IMR-90 (cell line): ENCODE results near the gene OCEL1. TPM values are rescaled to one million over a fixed set of nuclear protein-coding genes. Genes with fewer than 3 reads are reported as not detected.

Source experiments
- ATAC-seq: fragments of 200-7000 bp; cut with Tn5 transposase; 2 replicates; pipeline ENCODE4 v1.9.1; 2020; ENCODE audit warnings: low read depth, mild to moderate bottlenecking, moderate library complexity
- BruUV-seq: library from RNA; stranded (reverse); fragments of 400-500 nt; replicated peaks from 2 replicates; lab custom pipeline; 2021; lab: Mats Ljungman, UMichigan
- CTCF ChIA-PET: fragments of 300-600 bp; formaldehyde crosslinking; extraction: SDS; loops from one replicate; lab custom pipeline; 2021; ENCODE audit warnings: antibody characterized with exemption; lab: Yijun Ruan, JAX
- POLR2A ChIA-PET: fragments of 300-600 bp; sonication (Branson Sonifier 250); formaldehyde crosslinking; loops from one replicate; lab custom pipeline; 2022; ENCODE audit warnings: antibody characterized with exemption; ENCODE audit not compliant: unreplicated experiment; lab: Charles Lee
- DNase-seq: peaks from one replicate; pipeline ENCODE4 v3.0.0; 2013
- H2AFZ ChIP-seq: replicated peaks from 2 replicates; pipeline ENCODE3; 2013; ENCODE audit warnings: low read length, mild to moderate bottlenecking; ENCODE audit not compliant: poor library complexity
- H2AK5ac ChIP-seq: 2 replicates; pipeline ENCODE4 v1.6.1; 2013; ENCODE audit warnings: low read depth, low read length, inconsistent platforms
- H2AK9ac ChIP-seq: replicated peaks from 2 replicates; pipeline ENCODE3; 2013; ENCODE audit warnings: mild to moderate bottlenecking, low read depth, low read length, moderate library complexity; ENCODE audit not compliant: poor library complexity
- H2BK120ac ChIP-seq: 2 replicates; pipeline ENCODE4 v1.6.1; 2013; ENCODE audit warnings: low read depth, low read length, inconsistent platforms
- H2BK15ac ChIP-seq: 3 replicates; pipeline ENCODE4 v1.6.1; 2013; ENCODE audit warnings: low read depth, low read length, inconsistent platforms
- H2BK20ac ChIP-seq: 2 replicates; pipeline ENCODE4 v1.6.1; 2013; ENCODE audit warnings: low read depth, mild to moderate bottlenecking, inconsistent platforms, low read length, moderate library complexity
- H2BK5ac ChIP-seq: 2 replicates; pipeline ENCODE4 v1.6.1; 2013; ENCODE audit warnings: mild to moderate bottlenecking, low read depth, low read length, inconsistent platforms; ENCODE audit not compliant: poor library complexity, severe bottlenecking
- H3K14ac ChIP-seq: replicated peaks from 2 replicates; pipeline ENCODE4 v1.6.1; 2013; ENCODE audit warnings: low read depth, low read length, inconsistent platforms
- H3K18ac ChIP-seq: 2 replicates; pipeline ENCODE4 v1.6.1; 2013; ENCODE audit warnings: low read depth, low read length, control low read depth
- H3K23ac ChIP-seq: 2 replicates; pipeline ENCODE4 v1.6.1; 2013; ENCODE audit warnings: low read depth, low read length, inconsistent platforms
- H3K27ac ChIP-seq: 2 replicates; pipeline ENCODE4 v1.5.1; 2013; ENCODE audit warnings: mild to moderate bottlenecking, control low read depth, low read length; ENCODE audit not compliant: insufficient read depth
- H3K27me3 ChIP-seq: 2 replicates; pipeline ENCODE4 v1.6.1; 2013; ENCODE audit warnings: low read length; ENCODE audit not compliant: control insufficient read depth, insufficient read depth
- H3K36me3 ChIP-seq: 2 replicates; pipeline ENCODE4 v1.6.1; 2013; ENCODE audit warnings: low read length, mixed read lengths; ENCODE audit not compliant: control insufficient read depth, insufficient read depth
- H3K4ac ChIP-seq: 2 replicates; pipeline ENCODE4 v1.6.1; 2013; ENCODE audit warnings: low read depth, low read length, inconsistent platforms
- H3K4me1 ChIP-seq: 2 replicates; pipeline ENCODE4 v1.6.1; 2013; ENCODE audit warnings: low read length, mixed read lengths; ENCODE audit not compliant: control insufficient read depth, insufficient read depth
- H3K4me2 ChIP-seq: 2 replicates; pipeline ENCODE4 v1.6.1; 2013; ENCODE audit warnings: low read depth, mild to moderate bottlenecking, control low read depth, low read length, moderate library complexity
- H3K4me3 ChIP-seq: 2 replicates; pipeline ENCODE4 v1.5.1; 2013; ENCODE audit warnings: low read depth, mild to moderate bottlenecking, control low read depth, low read length, moderate library complexity; ENCODE audit not compliant: insufficient read depth
- H3K56ac ChIP-seq: 2 replicates; pipeline ENCODE4 v1.6.1; 2013; ENCODE audit warnings: low read length, inconsistent platforms; ENCODE audit not compliant: insufficient read depth; ENCODE audit errors: extremely low read depth
- H3K79me1 ChIP-seq, 2 experiments: 2 replicates each; pipeline ENCODE4 v1.6.1; 2013; ENCODE audit warnings: low read length in 2 of 2, inconsistent platforms in 1 of 2, low read depth in 1 of 2
- H3K9ac ChIP-seq: 2 replicates; pipeline ENCODE4 v1.6.1; 2013; ENCODE audit warnings: low read depth, low read length, control low read depth
- H3K9me1 ChIP-seq: 2 replicates; pipeline ENCODE4 v1.6.1; 2013; ENCODE audit warnings: low read length, inconsistent platforms; ENCODE audit not compliant: insufficient read depth
- H3K9me3 ChIP-seq: 2 replicates; pipeline ENCODE4 v1.6.1; 2013; ENCODE audit warnings: low read length; ENCODE audit not compliant: control insufficient read depth, insufficient read depth
- H4K20me1 ChIP-seq: 2 replicates; pipeline ENCODE4 v1.6.1; 2013; ENCODE audit warnings: low read length, inconsistent platforms; ENCODE audit not compliant: insufficient read depth
- H4K5ac ChIP-seq: 2 replicates; pipeline ENCODE4 v1.6.1; 2013; ENCODE audit warnings: mild to moderate bottlenecking, low read depth, low read length, control low read depth
- H4K8ac ChIP-seq, 2 experiments: 2 replicates each; pipeline ENCODE4 v1.6.1; 2013; ENCODE audit warnings: low read depth in 2 of 2, low read length in 2 of 2, control low read depth in 1 of 2, inconsistent platforms in 1 of 2
- H4K91ac ChIP-seq: 2 replicates; pipeline ENCODE4 v1.6.1; 2013; ENCODE audit warnings: low read depth, low read length, inconsistent platforms; ENCODE audit not compliant: insufficient read depth
- BHLHE40 ChIP-seq: fragments of 150-350 bp; IDR thresholded peaks from 2 replicates; pipeline ENCODE4 v1.6.1; 2016; ENCODE audit warnings: mild to moderate bottlenecking, low read depth, low read length
- CEBPB ChIP-seq: IDR thresholded peaks from 2 replicates; pipeline ENCODE4 v1.6.1; 2012; ENCODE audit warnings: low read depth, low read length, improper control_type of control experiment
- CHD1 ChIP-seq: IDR thresholded peaks from 2 replicates; pipeline ENCODE4 v1.6.1; 2012; ENCODE audit warnings: low read depth, low read length, improper control_type of control experiment
- FOS ChIP-seq: fragments of 150-350 bp; IDR thresholded peaks from 2 replicates; pipeline ENCODE4 v1.6.1; 2016; ENCODE audit warnings: low read depth, low read length
- MAFK ChIP-seq: IDR thresholded peaks from 2 replicates; pipeline ENCODE4 v1.6.1; 2012; ENCODE audit warnings: low read depth, low read length, improper control_type of control experiment
- MAZ ChIP-seq: IDR thresholded peaks from 2 replicates; pipeline ENCODE4 v1.6.1; 2012; ENCODE audit warnings: low read depth, mild to moderate bottlenecking, low read length, improper control_type of control experiment, moderate library complexity, borderline replicate concordance
- POLR2A ChIP-seq: IDR thresholded peaks from 2 replicates; pipeline ENCODE4 v1.6.1; 2012; ENCODE audit warnings: mild to moderate bottlenecking, low read depth, low read length
- RAD21 ChIP-seq: IDR thresholded peaks from 2 replicates; pipeline ENCODE4 v1.6.1; 2012; ENCODE audit warnings: low read length, improper control_type of control experiment
- RCOR1 ChIP-seq: IDR thresholded peaks from 2 replicates; pipeline ENCODE4 v1.6.1; 2012; ENCODE audit warnings: mild to moderate bottlenecking, low read length, improper control_type of control experiment; ENCODE audit not compliant: insufficient replicate concordance
- RFX5 ChIP-seq: IDR thresholded peaks from 2 replicates; pipeline ENCODE4 v1.8.0; 2012; ENCODE audit warnings: low read depth, mild to moderate bottlenecking, low read length, moderate library complexity
- WGBS, 2 experiments: methylation state at CpG; one replicate each; pipeline versions ENCODE4 v1.1.5 to v1.1.7; 2013; ENCODE audit warnings: missing lambda C conversion rate in 2 of 2; ENCODE audit not compliant: insufficient read length in 1 of 2; ENCODE audit errors: extremely low coverage in 2 of 2; 5-methylcytosine and 5-hydroxymethylcytosine counted together
- dilution Hi-C: fragments of 300-500 bp; cut with HindIII; formaldehyde crosslinking; loops from one replicate; pipeline ENCODE4 v1.14.3; 2018; ENCODE audit warnings: low sequenced_read_pairs; ENCODE audit not compliant: unreplicated experiment
- in situ Hi-C: fragments of 300-500 bp; cut with MboI; formaldehyde crosslinking; loops from 3 replicates; pipeline ENCODE4 v1.14.3; 2019; ENCODE audit warnings: low sequenced_read_pairs, inconsistent platforms, mixed read lengths
- intact Hi-C: fragments of 100-400 bp; cut with micrococcal nuclease; formaldehyde crosslinking; loops from 2 replicates; pipeline ENCODE4 v1.10.0; 2022
- polyA plus RNA-seq, 3 experiments: library from polyadenylated mRNA; depleted of rRNA; stranded (reverse); fragments of >200 nt; gene quantifications; 2 replicates each; pipeline ENCODE4 v1.2.3, GENCODE V29; 2012; ENCODE audit warnings: low replicate concordance in 1 of 3
- total RNA-seq: library from RNA; depleted of rRNA; stranded (reverse); fragments of >200 nt; gene quantifications from 2 replicates; pipeline ENCODE4 v1.2.3, GENCODE V29; 2012
- TF ChIP-seq, protein P1 (sequence below): conservative IDR thresholded peaks from 2 replicates; pipeline ENCODE4 v1.5.1; 2012; ENCODE audit warnings: mild to moderate bottlenecking, low read depth, low read length, improper control_type of control experiment
- TF ChIP-seq, protein P2 (sequence below): fragments of 150-350 bp; IDR thresholded peaks from 2 replicates; pipeline ENCODE4 v1.6.1; 2017; ENCODE audit warnings: mild to moderate bottlenecking, antibody characterized with exemption, low read length, low read depth

OCEL1 gene
- total and polyA plus RNA-seq, 2 of the 4 experiments (the other 2 are of a cell fraction) = 1.1 to 7.2 TPM

DNA sequence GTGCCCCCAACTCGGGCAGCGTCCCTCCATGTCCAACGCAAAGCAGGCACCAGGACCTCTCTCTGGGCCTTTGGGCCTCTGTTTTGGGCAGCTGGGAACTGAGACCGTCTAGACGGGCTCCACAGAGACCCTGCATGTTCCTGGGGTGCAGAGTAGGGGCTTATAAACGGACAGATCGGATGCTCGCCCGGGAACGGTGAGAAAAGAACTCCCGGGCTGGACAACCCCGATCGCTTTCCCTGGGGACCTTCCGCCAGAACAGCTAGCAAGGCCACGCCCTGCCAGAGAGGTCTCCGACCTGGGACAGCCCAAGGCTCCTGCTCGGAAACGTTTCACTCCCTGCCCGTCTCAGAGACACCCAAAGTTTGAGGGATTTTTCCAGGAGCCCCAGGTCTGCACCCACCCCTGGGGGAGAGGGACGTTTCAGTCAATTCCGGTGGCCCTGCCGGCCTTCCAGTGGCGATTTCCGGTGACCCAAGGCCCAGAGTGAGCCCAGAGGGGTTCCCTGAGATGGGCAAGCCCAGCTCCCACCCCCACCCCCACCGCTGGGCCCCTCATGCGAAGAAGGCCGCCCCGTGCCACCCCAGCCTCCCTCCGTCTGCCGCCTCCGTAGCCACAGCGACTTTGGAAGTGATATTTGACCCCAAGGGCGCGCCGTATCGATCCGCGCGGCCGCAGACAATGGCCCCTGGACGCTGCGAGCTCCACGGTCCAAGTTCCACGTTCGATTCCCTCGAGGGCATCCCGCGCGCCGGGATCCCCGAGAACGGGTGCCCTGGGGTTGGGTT is 18.0 kb downstream of the OCEL1 start:
- H3K9me1 ChIP-seq = 0 out of 2 replicates have a peak, but pooled peaks cover 3% of the 10 kb centered on the region
- peak overlapping the region; percentile 95 for H3K4ac ChIP-seq
- H4K20me1 ChIP-seq = peaks cover 28% of the 10 kb centered on the region
- dilution Hi-C loops = no loop called here
- peaks cover 22 to 47% of the 10 kb centered on the region in 2 experiments for H3K79me1 ChIP-seq
- ChIA-PET CTCF (no interaction called here), POLR2A (no interaction called here)
- 0 out of 2 replicates have a peak overlapping the region, but pooled peaks have one; percentile 10 for H2BK20ac ChIP-seq
- peak overlapping the region; percentile 93 for H2AFZ ChIP-seq
- H3K4me3 ChIP-seq = peak overlapping the region; percentile 90
- peak overlapping the region; percentile 36; the same call in 1 of the 2 replicates for H3K18ac ChIP-seq
- H2AK5ac ChIP-seq = peak overlapping the region; percentile 93
- H2BK120ac ChIP-seq = peak overlapping the region; percentile 62
- peak overlapping the region; percentile 78 for H3K4me2 ChIP-seq
- H3K4me1 ChIP-seq = peaks cover 10% of the 10 kb centered on the region
- 8% methylated on average over 9 of the region's 52 CpGs; no CpG with 5 or more reads in 1 of the 2 experiments for WGBS, 2 experiments
- H2BK15ac ChIP-seq = peak overlapping the region; percentile 9; the same call in 1 of the 3 replicates
- peak overlapping the region; percentile 98 for H2AK9ac ChIP-seq
- peak overlapping the region; percentile 83 for H4K91ac ChIP-seq
- peaks cover 8% of the 10 kb centered on the region; the same call in 1 of the 2 replicates for H3K36me3 ChIP-seq
- peak; percentile 20 for DNase-seq
- BruUV-seq = no TSS peak
- in situ Hi-C loops = no loop called here
- H3K14ac ChIP-seq = peak overlapping the region; percentile 91
- peak overlapping the region; percentile 6 for H2BK5ac ChIP-seq
- no peaks in the 10 kb centered on the region for H3K27me3 ChIP-seq
- H3K9me3 ChIP-seq = no peaks in the 10 kb centered on the region
- H3K56ac ChIP-seq = peak overlapping the region; percentile 86
- no peak for TF ChIP-seq CEBPB
- no peak for TF ChIP-seq BHLHE40
- TF ChIP-seq POLR2A = no peak
- TF ChIP-seq CHD1 = no peak
- TF ChIP-seq, protein P1, sequence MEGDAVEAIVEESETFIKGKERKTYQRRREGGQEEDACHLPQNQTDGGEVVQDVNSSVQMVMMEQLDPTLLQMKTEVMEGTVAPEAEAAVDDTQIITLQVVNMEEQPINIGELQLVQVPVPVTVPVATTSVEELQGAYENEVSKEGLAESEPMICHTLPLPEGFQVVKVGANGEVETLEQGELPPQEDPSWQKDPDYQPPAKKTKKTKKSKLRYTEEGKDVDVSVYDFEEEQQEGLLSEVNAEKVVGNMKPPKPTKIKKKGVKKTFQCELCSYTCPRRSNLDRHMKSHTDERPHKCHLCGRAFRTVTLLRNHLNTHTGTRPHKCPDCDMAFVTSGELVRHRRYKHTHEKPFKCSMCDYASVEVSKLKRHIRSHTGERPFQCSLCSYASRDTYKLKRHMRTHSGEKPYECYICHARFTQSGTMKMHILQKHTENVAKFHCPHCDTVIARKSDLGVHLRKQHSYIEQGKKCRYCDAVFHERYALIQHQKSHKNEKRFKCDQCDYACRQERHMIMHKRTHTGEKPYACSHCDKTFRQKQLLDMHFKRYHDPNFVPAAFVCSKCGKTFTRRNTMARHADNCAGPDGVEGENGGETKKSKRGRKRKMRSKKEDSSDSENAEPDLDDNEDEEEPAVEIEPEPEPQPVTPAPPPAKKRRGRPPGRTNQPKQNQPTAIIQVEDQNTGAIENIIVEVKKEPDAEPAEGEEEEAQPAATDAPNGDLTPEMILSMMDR = no peak
- no peak for TF ChIP-seq RFX5
- TF ChIP-seq FOS = no peak
- no peak for TF ChIP-seq RCOR1
- no peak for TF ChIP-seq MAZ
- no peak for TF ChIP-seq RAD21
- no peak for TF ChIP-seq MAFK
- TF ChIP-seq, protein P2, sequence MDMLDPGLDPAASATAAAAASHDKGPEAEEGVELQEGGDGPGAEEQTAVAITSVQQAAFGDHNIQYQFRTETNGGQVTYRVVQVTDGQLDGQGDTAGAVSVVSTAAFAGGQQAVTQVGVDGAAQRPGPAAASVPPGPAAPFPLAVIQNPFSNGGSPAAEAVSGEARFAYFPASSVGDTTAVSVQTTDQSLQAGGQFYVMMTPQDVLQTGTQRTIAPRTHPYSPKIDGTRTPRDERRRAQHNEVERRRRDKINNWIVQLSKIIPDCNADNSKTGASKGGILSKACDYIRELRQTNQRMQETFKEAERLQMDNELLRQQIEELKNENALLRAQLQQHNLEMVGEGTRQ = no peak
- ATAC-seq = peak; percentile 7; the same call in 1 of the 2 replicates
- H3K27ac ChIP-seq = peak overlapping the region; percentile 69
- H3K23ac ChIP-seq = peak overlapping the region; percentile 97
- peak overlapping the region; percentile 61 for H4K5ac ChIP-seq
- H3K9ac ChIP-seq = peak overlapping the region; percentile 74
- intact Hi-C loops = no loop called here
- H4K8ac ChIP-seq = peak overlapping the region; percentile 64 to 89; a peak in 3 of 4 replicates
